CD4-positive, alpha-beta T cell treated with Interleukin-1 beta for 1 hour (primary cell): Measurements from ENCODE around the gene ARHGAP26.
A peak's percentile ranks its signal among the peaks of the same experiment; 100 is the strongest.

Experiments used
- DNase-seq, 2 donors: peaks; one replicate each; pipeline ENCODE4 v3.0.0-alpha.2; 2020 to 2022

The ARHGAP26 gene

DNA sequence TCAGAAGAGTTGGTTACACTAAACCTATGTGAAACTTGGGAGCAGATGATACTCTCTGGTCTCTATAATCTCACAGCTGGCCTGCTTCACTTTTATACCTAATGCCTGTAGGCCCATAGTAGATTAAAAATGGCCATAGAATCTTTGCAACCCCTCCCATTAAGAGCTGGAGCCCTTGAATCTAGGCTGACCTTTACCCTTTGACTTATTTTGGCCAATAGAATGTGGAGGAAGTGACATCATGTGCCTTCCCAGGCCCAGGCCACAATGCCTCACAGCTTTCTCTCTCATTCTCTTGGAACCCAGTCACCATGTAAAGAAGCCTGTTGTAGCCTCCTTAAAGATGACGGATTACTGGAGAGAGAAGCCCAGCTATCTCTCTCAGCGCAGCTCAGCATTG is 382.3 kb downstream of the ARHGAP26 start:
- no peak for DNase-seq

DNA sequence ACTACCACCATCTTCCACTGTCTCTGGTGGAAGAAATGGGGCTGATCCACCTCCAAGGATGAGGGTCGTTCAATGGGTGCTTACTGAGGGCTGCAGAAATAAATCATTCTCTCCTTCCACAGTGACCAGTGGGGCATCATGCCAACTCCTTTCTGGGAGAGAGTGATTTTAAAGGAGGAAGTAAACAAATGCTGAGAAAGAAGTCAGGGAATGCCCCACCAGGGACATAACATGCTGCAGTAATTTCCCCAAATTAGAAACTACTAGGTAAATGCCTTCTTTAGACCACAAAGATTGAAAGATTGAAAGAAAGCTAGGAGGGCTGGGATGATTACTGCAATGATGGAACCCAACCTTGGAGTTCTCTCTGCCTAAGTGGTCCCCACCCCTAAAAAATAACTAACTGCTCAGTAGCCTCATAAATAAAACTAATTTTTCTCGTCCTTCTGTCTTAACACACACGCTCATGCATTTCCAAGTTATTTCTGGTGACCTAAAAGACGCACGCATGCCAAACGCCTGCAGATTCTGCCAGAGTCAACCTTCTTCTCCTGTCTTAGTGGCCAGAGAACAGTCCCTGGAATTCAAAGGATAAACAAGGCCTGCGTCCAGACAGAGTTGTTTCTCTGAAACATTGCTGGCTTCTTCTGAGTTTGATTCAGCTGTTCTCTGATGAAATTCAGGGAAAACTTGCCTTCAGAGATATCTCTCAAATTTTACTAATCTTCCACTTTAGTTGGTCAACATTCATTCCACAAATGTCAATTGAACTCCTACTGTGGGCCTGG is 383.3 kb downstream of the ARHGAP26 start:
- no peak for DNase-seq

DNA sequence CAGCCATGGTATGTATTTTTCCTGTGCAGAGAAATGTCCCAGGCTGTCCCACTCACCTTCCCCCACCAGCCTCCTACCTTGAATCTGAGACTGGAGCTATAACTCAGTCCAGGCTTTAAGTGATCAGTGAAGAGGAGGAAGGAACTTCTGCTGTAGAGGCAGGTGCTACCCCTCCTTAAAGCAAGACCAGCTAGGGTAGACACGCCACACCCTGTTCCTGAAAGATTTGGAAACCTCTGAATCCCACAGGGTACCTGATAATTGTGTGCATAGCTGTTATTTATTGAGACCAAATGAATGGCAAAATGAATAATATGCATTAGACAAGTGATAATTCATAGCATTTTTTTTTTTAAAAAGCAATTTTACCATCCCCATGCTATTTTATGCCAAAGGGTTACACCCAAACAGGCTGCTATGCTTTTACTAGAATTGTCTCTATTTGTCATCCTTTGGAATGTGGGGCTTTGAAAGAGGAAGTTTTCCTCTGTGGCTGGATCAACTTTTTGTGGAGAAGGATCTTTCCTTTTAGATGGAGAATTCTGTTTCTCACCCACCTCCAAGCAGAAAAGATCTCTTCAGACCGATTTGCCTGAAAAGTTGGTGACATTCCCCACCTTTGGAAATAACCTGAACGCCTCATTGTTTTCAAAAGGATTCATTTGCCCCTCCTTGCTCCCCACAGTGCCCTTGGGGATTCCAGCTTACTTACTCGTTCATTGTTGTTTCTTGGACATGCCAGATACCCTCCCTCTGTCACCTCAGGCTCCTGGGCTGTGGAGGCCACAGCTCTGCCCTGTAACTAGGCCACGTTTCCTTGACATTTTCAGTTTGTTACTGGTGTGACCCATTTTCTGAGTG is 384.6 kb downstream of the ARHGAP26 start:
- DNase-seq = no peak

DNA sequence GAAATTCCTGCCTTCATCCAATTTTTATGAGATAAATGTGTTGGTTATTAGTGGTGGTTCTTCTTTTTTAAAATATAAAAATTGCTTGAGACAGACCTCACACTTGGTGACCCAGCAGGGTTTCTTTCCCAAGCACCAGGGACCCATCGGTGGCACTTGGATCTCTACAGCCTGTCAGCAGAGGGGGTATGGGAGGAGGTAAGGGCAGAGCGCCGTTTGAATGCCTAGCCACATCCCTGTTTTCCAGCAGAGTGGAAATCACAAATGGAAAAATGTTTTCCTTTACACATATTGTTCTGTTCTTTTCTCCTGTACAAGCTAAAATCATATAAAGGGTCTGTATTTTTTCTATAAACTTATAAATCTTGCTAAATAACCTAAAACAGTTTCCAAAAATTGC is 385.3 kb downstream of the ARHGAP26 start:
- no peak for DNase-seq

DNA sequence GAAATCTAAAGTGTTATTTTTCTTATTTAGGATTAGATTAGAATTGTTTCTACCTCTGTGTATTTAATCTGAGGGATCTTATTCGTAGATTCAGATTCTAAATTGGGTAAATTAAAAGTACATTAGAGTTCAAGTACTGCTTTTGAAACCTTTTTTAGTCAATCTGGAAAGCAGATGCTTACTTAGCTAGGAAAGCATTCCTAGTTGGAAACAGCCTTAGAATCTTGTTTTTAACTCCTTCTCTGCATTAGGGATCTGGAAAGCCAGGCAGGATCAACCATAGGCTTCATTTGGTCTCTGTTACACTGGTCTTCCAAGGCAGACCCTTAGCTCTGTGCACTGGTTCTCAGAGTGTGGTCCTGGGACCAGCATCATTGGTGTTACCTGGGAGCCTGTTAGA is 385.9 kb downstream of the ARHGAP26 start:
- no peak for DNase-seq

DNA sequence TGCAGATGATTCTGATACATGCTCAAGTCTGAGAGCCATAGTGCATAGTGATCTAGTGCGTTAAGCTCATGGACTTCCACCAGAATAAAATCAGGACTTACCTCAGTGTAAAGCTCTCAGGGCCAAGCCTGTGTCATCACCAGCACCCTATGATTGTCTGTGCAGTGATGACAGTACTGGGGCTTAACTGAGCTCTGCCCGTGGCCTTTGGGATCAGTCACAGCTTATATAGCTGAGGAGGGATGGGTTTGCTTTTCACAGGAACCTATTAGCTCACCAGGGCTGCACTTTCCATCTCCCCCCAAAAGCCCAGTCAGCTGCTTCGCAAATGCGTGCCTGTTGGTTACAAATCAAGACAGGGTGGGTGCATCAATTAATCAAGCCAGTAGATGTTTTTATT is 386.4 kb downstream of the ARHGAP26 start:
- DNase-seq = no peak

DNA sequence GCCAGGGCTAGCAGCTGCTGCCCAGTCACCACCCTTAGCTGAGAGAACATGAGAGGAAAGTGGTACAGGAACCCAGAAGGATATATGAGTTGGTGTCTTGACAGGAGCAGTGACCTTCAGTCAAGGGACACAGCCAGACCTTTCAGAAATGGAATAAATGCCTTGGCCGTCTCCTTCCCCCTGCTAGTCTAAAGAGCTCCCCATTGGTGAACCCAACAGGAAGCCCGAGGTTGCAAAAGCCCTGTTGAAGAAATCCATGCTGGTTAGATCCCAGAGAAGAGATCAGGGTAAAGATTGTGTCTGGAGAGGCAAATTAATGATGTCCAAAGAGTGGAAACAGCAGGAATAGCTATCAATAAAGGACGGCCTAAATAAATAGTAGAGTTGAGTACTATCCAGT is 388.9 kb downstream of the ARHGAP26 start:
- DNase-seq = no peak

DNA sequence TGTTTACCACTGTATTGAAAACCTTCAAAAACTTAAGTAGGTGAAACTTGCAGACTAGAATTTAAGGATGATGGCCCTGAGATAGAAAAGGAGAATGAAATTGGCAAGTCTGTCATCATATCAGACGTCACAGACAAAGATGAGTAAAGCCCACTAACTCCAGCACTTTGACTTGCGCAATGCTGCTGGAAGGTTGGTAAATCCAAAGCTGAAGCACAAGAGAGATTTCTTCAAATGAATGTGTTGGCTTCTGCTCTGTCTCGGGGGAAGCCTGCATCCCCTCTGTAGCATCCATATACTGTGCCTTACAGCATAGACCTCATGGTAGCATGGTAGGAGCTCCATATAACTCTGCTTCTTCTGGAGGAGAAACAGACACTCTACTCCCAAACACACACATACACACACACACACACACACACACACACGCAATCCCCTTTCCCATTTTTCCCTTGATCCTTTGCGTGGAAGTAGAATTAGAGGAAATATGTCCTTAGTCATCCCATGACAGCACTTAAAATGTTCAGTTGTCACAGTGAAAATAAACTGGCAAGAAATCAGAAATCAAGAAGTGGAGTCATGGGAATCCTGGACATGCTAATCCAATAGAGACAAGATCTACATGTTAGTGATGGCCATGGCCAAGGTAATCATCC is 391.8 kb downstream of the ARHGAP26 start:
- DNase-seq = peak in 1 of 2 donors; percentile 50

DNA sequence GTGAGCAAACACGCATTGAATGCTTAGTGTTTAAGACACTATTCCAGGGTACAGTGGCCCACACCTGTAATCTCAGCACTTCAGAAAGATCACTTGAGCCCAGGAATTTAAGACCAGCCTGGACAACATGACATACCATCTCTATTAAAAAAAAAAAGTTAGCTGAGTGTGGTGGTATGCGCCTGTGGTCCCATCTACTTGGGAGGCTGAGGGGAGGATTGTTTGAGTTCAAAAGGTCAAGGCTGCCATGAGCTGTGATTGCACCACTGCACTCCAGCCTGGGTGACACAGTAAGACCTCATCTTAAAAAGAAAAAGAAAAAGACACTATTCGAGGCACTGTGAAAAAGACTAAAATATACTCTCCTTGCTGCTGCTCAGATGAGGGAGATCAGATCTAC is 392.6 kb downstream of the ARHGAP26 start:
- no peak for DNase-seq

DNA sequence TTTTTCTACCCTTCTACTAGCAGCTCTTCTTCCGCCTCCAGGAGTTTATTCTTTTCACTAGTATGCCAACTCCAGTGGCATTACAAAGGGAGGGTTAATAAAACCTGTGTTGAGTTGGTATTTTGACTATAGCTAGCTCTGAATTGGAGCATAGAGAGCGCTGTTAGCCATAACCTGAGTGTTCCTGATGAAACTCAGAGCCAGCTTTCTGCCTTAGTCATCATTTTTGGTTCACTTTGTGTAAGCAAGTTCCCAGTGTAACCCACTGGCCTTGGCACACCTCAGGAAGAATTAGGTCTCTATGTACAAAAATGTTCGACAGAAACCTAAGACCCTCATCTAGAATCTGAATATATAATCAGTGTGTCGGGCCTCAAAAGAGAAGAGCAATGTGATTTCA is 394.4 kb downstream of the ARHGAP26 start:
- no peak for DNase-seq

DNA sequence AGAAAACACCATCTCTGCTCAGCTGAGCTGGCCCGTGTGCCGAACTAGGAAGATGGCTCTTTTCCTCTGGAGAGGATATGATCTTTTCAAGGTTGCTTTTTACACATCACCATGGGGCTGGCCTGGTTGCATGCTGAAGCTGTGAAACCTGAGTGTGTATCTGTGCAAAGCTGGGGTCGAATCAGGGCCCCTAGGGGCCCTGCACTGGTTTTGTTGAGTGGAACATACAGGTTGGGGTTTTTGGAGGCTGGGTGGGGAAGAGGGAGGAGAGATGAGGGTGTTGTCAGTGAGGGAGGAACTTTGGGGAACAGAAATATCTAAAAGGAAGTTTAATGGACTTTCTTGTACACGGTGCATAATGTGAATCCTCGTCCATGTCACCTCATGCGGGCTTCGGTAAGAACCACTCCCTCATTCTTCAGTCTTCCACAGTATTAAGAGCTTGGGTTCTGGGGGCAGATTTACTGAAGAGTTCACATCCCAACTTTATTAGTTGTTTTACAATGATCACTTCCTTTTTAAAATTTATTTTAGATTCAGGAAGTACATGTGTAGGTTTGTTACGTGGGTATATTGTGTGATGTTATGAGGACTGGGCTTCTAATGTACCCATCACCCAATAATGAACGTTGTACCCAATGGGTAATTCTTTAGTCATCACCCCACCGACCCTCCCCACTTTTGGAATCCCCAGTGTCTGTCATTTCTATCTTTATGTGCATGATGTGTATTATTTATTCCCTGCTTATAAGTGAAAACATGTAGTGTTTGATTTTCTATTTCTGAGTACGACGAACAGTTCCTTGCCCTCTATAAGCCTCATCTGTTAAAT is 395.1 kb downstream of the ARHGAP26 start:
- no peak for DNase-seq

DNA sequence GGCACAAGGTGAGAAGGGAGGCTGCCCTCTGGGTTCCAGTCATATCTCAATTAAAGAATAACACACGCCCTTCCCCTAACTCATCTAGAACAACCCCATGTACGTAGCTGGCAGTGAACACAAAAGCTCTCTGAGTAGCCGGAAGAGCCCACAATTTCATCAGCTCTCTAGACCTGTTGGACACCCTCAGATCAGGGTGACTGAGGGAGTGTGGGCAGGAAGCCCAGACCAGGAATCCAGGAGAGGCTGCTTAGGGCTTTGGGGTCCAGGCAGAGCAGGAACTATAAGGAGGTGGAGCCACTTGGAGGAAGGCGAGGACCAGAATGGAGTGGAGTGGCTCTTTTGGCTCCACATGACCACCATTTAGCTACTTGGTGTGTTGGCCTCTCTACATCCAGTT is 395.9 kb downstream of the ARHGAP26 start:
- no peak for DNase-seq

DNA sequence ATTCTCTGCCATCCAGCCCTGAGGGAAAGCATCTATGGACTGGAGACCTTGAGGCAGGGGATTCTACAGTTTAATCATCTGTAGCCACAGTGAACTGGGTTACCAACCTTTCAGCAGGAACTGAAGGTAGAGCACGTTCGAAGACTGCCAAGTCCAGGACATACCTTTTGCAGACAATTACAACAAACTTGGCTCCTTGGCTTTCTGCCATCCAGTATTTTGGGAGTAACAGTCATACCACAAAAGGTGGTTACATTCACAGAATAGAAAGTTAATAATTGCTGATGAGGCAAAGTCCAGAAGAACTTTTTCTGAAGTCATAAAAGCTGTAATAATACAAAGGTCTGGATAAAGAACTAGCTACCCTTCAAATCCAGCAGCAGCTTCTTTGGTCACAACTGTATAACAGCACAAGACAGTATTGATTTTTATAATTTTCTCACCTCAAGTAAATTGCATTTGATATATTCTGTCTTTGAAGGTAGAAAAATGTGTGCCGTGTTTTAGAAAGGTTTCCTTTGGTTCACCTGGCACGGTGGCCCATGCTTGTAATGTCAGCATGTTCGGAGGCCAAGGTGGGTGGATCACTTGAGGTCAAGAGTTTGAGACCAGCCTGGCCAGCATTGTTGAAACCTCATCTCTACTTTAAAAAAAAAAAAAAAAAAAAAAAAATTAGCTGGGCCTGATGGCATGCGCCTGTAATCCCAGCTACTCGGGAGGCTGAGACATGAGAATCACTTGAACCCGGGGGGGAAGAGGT is 396.7 kb downstream of the ARHGAP26 start:
- DNase-seq = no peak

DNA sequence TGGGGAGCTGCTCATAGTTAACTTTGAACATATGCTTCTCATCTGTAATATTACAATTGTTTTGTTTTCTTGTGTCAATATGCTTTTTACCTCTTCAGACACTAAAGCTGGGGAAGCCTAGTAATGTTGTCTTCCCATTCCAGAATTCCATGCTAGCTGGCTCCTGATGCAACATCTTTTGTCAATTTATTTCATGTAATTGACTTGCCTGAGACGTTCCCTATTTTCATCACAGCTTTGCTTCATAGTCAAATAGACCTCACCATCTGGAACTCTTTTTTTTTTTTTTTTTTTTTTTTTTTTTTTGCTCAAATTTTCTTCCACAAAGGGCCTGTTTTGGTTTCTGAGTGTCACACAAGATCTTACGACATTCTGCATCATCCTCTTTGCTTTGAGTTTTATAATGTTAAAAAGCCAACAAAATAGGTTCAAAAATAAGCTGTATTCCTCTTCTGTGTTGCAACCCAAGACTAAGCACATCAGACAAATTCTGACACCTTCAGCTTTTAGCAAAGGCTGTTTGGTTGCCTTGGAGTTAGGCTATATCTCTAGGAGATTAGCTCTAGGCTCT is 398.1 kb downstream of the ARHGAP26 start:
- DNase-seq = no peak

DNA sequence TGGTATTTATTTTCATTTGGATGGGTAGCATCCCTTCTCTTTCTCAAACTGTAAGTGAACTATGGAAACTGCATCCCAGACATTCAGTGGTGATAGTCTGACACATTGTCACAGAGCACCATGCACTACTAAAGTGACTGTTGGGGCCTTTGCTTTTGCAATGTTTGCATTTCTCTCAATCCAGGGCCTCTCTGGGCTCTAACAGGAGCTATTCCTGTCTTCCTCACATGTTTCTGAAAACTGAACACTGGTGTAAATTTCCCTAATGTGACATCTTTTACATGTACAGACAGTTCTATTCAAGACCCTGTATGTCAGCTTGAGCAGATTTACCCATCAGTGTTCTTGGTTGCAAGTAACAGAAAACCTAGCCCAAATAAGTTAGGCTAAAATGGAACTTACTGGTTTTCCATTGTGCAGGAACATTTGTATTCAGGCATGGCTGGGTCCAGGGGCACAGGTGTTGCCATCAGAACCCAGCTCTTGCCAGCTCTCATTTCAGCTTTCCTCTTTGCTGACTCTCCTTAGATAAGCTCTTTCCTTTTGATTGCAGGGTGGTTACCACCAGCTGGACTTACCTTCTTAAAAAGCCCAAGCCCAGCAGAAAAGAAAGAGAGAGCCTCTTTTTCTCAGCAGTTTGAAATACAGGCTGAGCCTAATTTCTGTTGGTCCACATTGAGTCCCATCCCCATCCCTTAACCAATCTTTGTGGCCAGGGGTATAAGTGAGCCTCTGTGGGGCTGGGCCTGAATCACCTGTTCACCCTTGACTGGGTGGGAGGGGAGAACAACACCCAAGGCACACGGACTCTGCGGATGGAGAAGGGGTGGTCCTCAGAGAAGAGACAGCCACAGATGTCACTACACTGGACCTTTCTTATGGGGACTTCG is 399.0 kb downstream of the ARHGAP26 start:
- no peak for DNase-seq

DNA sequence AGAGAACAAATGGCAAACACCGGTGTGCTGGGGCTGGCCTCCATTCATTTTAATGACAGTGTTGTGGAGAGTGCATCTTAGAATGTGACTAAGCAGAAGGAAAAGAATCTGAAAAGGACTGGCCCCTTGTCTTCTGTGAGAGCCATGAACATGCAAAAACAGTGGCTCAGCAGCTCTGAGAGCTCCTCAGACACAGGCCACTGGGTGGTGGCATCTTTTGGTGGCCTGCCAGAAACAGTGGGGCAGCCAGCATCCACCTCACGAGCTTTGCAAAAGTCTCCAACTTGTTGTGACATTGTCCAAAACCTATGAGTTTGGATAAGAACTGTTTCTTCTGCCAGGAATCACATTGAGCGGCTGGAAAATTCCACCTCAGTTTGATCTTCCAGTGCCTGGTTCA is 399.9 kb downstream of the ARHGAP26 start:
- no peak for DNase-seq

DNA sequence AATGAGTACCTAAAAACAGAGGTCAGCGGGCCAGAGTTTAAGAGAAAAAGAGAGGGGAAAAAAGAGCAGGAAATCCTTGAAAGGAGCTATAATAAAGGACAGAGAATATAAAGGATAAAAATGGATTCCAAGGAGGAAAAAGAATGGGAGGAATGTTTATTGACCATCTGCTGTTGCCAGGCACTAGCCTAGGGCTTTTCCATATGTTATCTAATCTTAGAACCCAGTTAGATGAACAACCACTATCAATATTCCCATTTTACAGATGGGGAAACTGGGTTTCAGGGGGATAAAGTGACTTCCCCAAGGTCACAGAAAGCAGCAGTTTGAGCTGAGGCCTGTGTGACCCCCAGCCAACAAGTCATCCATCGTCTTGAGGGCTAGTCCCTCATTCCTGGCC is 400.8 kb downstream of the ARHGAP26 start:
- no peak for DNase-seq

DNA sequence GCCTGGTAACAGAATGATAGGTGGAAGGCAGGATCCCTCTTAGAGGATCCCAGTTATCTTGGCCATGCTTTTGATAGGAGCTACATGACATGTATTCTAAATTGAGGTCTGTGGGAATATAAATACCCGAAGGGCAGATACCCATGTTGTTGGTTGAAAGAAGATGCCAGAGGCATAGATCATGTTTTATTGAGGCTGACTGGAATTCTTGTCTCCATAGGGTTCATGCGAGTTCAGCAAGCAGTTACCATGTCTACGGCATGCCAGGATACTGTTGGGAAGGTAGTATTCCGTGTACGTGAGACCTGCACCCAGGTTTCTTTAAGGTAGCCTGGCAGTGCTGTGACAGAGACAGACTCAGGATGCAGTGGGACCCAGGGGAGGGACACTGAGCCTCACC is 402.6 kb downstream of the ARHGAP26 start:
- DNase-seq = no peak

DNA sequence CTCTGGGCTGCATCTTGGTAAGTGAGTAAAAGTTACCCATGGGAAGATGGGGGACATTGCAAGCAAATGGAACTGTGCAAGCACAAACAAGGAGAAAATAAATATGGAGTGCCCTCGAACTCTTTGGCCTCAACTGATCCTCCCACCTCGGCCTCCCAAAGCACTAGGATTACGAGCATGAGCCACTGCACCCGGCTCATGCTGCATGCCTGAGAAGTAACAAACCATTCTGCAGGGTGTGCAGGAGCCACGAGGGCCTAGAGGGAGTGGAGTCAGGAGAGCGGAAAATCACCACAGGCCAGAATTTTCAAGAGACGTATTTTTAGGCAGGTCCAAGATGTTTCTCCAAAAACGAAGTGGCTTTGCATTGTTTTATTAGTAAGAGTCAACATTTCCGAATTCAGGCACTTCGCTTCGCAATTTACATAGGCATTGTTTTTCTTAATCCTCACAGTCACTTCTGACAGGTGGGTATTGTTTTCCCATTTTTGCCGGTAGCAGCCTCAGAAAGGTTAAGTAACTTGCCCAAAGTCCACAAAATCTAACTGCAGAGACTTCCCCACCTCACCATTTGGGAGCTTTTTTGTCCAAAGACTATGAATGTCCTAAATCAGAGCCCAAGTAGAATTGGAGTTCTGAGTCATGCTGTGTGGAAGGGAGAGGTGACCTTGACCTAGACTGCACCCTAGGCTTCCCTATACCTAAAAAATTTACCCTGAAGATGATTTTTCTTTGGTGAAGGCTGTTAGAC is 403.1 kb downstream of the ARHGAP26 start:
- DNase-seq = no peak
